ENCODE results near the gene TMEM145.

TMEM145 gene

GRCh38 chr19:42317535-42317934, 4.4 kb downstream of the TMEM145 start:
- Histone ChIP-seq H3K9ac (ENCODE audit: low read depth, low read length) (no peak overlapping the region), H3K27ac (ENCODE audit: low read depth, low read length) (no peak overlapping the region), H3K9me3 (ENCODE audit: insufficient read depth, low read depth, low read length) (no peaks in the 10 kb centered on the region), H3K36me3 (ENCODE audit: insufficient read depth, low read length) (no peaks in the 10 kb centered on the region), H3K4me1 (ENCODE audit: insufficient read depth, low read length) (no peaks in the 10 kb centered on the region), H3K27me3 (ENCODE audit: insufficient read depth, low read length) (peaks cover 36% of the 10 kb centered on the region), H3K4me3 (ENCODE audit: low read length) (no peak overlapping the region)
- WGBS, result 85% methylated on average over 13 of the region's 13 CpGs

- H3K4me3 ChIP-seq (ENCODE audit: low read length), result no peak overlapping the region
- 84% methylated on average over 9 of the region's 9 CpGs for WGBS
- no peaks in the 10 kb centered on the region for H3K9me3 ChIP-seq (ENCODE audit: insufficient read depth, low read depth, low read length)
- H3K9ac ChIP-seq (ENCODE audit: low read depth, low read length), result no peak overlapping the region
- no peaks in the 10 kb centered on the region for H3K36me3 ChIP-seq (ENCODE audit: insufficient read depth, low read length)
- peaks cover 39% of the 10 kb centered on the region for H3K27me3 ChIP-seq (ENCODE audit: insufficient read depth, low read length)
- H3K27ac ChIP-seq (ENCODE audit: low read depth, low read length), result no peak overlapping the region
- no peaks in the 10 kb centered on the region for H3K4me1 ChIP-seq (ENCODE audit: insufficient read depth, low read length)
These were observed 9.2 kb downstream of the TMEM145 start for GRCh38 chr19:42322305-42322704.

GRCh38 chr19:42323473-42323851, 10.4 kb downstream of the TMEM145 start:
- Histone ChIP-seq H3K4me3 (ENCODE audit: low read length) (peak overlapping the region; percentile 46), H3K9me3 (ENCODE audit: insufficient read depth, low read depth, low read length) (no peaks in the 10 kb centered on the region), H3K27ac (ENCODE audit: low read depth, low read length) (no peak overlapping the region), H3K27me3 (ENCODE audit: insufficient read depth, low read length) (peaks cover 39% of the 10 kb centered on the region), H3K36me3 (ENCODE audit: insufficient read depth, low read length) (no peaks in the 10 kb centered on the region), H3K4me1 (ENCODE audit: insufficient read depth, low read length) (no peaks in the 10 kb centered on the region), H3K9ac (ENCODE audit: low read depth, low read length) (no peak overlapping the region)
- WGBS, result 6% methylated on average over 29 of the region's 29 CpGs

GRCh38 chr19:42323852-42324654, 10.9 kb downstream of the TMEM145 start:
- H3K36me3 ChIP-seq (ENCODE audit: insufficient read depth, low read length), result no peaks in the 10 kb centered on the region
- WGBS, result 2% methylated on average over 92 of the region's 92 CpGs
- no peaks in the 10 kb centered on the region for H3K4me1 ChIP-seq (ENCODE audit: insufficient read depth, low read length)
- no peak overlapping the region for H3K27ac ChIP-seq (ENCODE audit: low read depth, low read length)
- H3K9ac ChIP-seq (ENCODE audit: low read depth, low read length), result 0 out of 2 replicates have a peak overlapping the region, but pooled peaks have one; percentile 28
- peak overlapping the region; percentile 46 for H3K4me3 ChIP-seq (ENCODE audit: low read length)
- H3K9me3 ChIP-seq (ENCODE audit: insufficient read depth, low read depth, low read length), result no peaks in the 10 kb centered on the region
- H3K27me3 ChIP-seq (ENCODE audit: insufficient read depth, low read length), result peaks cover 39% of the 10 kb centered on the region

- Histone ChIP-seq H3K9me3 (ENCODE audit: insufficient read depth, low read depth, low read length) (no peaks in the 10 kb centered on the region), H3K4me1 (ENCODE audit: insufficient read depth, low read length) (no peaks in the 10 kb centered on the region), H3K27ac (ENCODE audit: low read depth, low read length) (no peak overlapping the region; the same call in 1 of the 2 replicates), H3K9ac (ENCODE audit: low read depth, low read length) (no peak overlapping the region), H3K4me3 (ENCODE audit: low read length) (peak overlapping the region; percentile 46), H3K27me3 (ENCODE audit: insufficient read depth, low read length) (peaks cover 39% of the 10 kb centered on the region), H3K36me3 (ENCODE audit: insufficient read depth, low read length) (no peaks in the 10 kb centered on the region)
- WGBS, result 2% methylated on average over 38 of the region's 38 CpGs
These were observed 11.7 kb downstream of the TMEM145 start for GRCh38 chr19:42324655-42325307.

GRCh38 chr19:42325308-42325895, 12.3 kb downstream of the TMEM145 start, which contains the start of gene MEGF8:
Gene MEGF8, plus strand, starts transcription at chr19:42325635. Its CDS starts 609 bp downstream, at chr19:42326244.
- Histone ChIP-seq H3K27ac (ENCODE audit: low read depth, low read length) (peak within 1 kb of the TSS; percentile 71), H3K27me3 (ENCODE audit: insufficient read depth, low read length) (peaks cover 36% of the 10 kb centered on the region)
- under 1% methylated on average over 45 of the region's 45 CpGs for WGBS

GRCh38 chr19:42325896-42326771, 13.0 kb downstream of the TMEM145 start:
- no peaks in the 10 kb centered on the region for H3K36me3 ChIP-seq (ENCODE audit: insufficient read depth, low read length)
- peak overlapping the region; percentile 71 for H3K27ac ChIP-seq (ENCODE audit: low read depth, low read length)
- H3K9ac ChIP-seq (ENCODE audit: low read depth, low read length), result peak overlapping the region; percentile 72
- H3K27me3 ChIP-seq (ENCODE audit: insufficient read depth, low read length), result peaks cover 33% of the 10 kb centered on the region
- H3K9me3 ChIP-seq (ENCODE audit: insufficient read depth, low read depth, low read length), result no peaks in the 10 kb centered on the region
- H3K4me1 ChIP-seq (ENCODE audit: insufficient read depth, low read length), result no peaks in the 10 kb centered on the region
- 8% methylated on average over 37 of the region's 37 CpGs for WGBS
- peak overlapping the region; percentile 91 for H3K4me3 ChIP-seq (ENCODE audit: low read length)

More at GRCh38 chr19:42325308-42325895, 12.3 kb downstream of the TMEM145 start, which contains the start of gene MEGF8:
- Histone ChIP-seq H3K9me3 (ENCODE audit: insufficient read depth, low read depth, low read length) (no peaks in the 10 kb centered on the region), H3K9ac (ENCODE audit: low read depth, low read length) (peak within 1 kb of the TSS; percentile 72), H3K4me1 (ENCODE audit: insufficient read depth, low read length) (no peaks in the 10 kb centered on the region), H3K4me3 (ENCODE audit: low read length) (peak within 1 kb of the TSS; percentile 91), H3K36me3 (ENCODE audit: insufficient read depth, low read length) (no peaks in the 10 kb centered on the region)

GRCh38 chr19:42326969-42327368, 13.9 kb downstream of the TMEM145 start:
- H3K27ac ChIP-seq (ENCODE audit: low read depth, low read length), result no peak overlapping the region
- no peak overlapping the region for H3K9ac ChIP-seq (ENCODE audit: low read depth, low read length)
- H3K36me3 ChIP-seq (ENCODE audit: insufficient read depth, low read length), result no peaks in the 10 kb centered on the region
- H3K4me1 ChIP-seq (ENCODE audit: insufficient read depth, low read length), result no peaks in the 10 kb centered on the region
- peaks cover 28% of the 10 kb centered on the region for H3K27me3 ChIP-seq (ENCODE audit: insufficient read depth, low read length)
- H3K4me3 ChIP-seq (ENCODE audit: low read length), result peak overlapping the region; percentile 91; the same call in 1 of the 2 replicates
- H3K9me3 ChIP-seq (ENCODE audit: insufficient read depth, low read depth, low read length), result no peaks in the 10 kb centered on the region

- WGBS, result 95% methylated on average over 5 of the region's 5 CpGs
- Histone ChIP-seq H3K4me1 (ENCODE audit: insufficient read depth, low read length) (no peaks in the 10 kb centered on the region), H3K9ac (ENCODE audit: low read depth, low read length) (no peak overlapping the region), H3K27me3 (ENCODE audit: insufficient read depth, low read length) (peaks cover 24% of the 10 kb centered on the region), H3K4me3 (ENCODE audit: low read length) (no peak overlapping the region), H3K27ac (ENCODE audit: low read depth, low read length) (no peak overlapping the region), H3K9me3 (ENCODE audit: insufficient read depth, low read depth, low read length) (no peaks in the 10 kb centered on the region), H3K36me3 (ENCODE audit: insufficient read depth, low read length) (no peaks in the 10 kb centered on the region)
These were observed 14.3 kb downstream of the TMEM145 start for GRCh38 chr19:42327381-42327780.

- Histone ChIP-seq H3K4me3 (ENCODE audit: low read length) (no peak overlapping the region), H3K4me1 (ENCODE audit: insufficient read depth, low read length) (no peaks in the 10 kb centered on the region), H3K36me3 (ENCODE audit: insufficient read depth, low read length) (no peaks in the 10 kb centered on the region), H3K9me3 (ENCODE audit: insufficient read depth, low read depth, low read length) (no peaks in the 10 kb centered on the region), H3K27ac (ENCODE audit: low read depth, low read length) (no peak overlapping the region), H3K9ac (ENCODE audit: low read depth, low read length) (no peak overlapping the region), H3K27me3 (ENCODE audit: insufficient read depth, low read length) (peaks cover 19% of the 10 kb centered on the region)
- WGBS, result 89% methylated on average over 1 of the region's 1 CpG
These were observed 15.0 kb downstream of the TMEM145 start for GRCh38 chr19:42328106-42328505.

Measured in HUES64 (cell line).